IMR-90 (cell line): ENCODE measurements around the gene OR11A1. TPM values are rescaled to one million over a fixed set of nuclear protein-coding genes. Genes with fewer than 3 reads are reported as not detected.

ENCODE experiments used
- ATAC-seq: fragments of 200-7000 bp; cut with Tn5 transposase; 2 replicates; pipeline ENCODE4 v1.9.1; 2020; ENCODE audit warnings: low read depth, mild to moderate bottlenecking, moderate library complexity
- BruUV-seq: library from RNA; stranded (reverse); fragments of 400-500 nt; replicated peaks from 2 replicates; lab custom pipeline; 2021; lab: Mats Ljungman, UMichigan
- CTCF ChIA-PET: fragments of 300-600 bp; formaldehyde crosslinking; extraction: SDS; loops from one replicate; lab custom pipeline; 2021; ENCODE audit warnings: antibody characterized with exemption; lab: Yijun Ruan, JAX
- POLR2A ChIA-PET: fragments of 300-600 bp; sonication (Branson Sonifier 250); formaldehyde crosslinking; loops from one replicate; lab custom pipeline; 2022; ENCODE audit warnings: antibody characterized with exemption; ENCODE audit not compliant: unreplicated experiment; lab: Charles Lee
- DNase-seq: peaks from one replicate; pipeline ENCODE4 v3.0.0; 2013
- H2AFZ ChIP-seq: replicated peaks from 2 replicates; pipeline ENCODE3; 2013; ENCODE audit warnings: low read length, mild to moderate bottlenecking; ENCODE audit not compliant: poor library complexity
- H2AK5ac ChIP-seq: 2 replicates; pipeline ENCODE4 v1.6.1; 2013; ENCODE audit warnings: low read depth, low read length, inconsistent platforms
- H2AK9ac ChIP-seq: replicated peaks from 2 replicates; pipeline ENCODE3; 2013; ENCODE audit warnings: mild to moderate bottlenecking, low read depth, low read length, moderate library complexity; ENCODE audit not compliant: poor library complexity
- H2BK120ac ChIP-seq: 2 replicates; pipeline ENCODE4 v1.6.1; 2013; ENCODE audit warnings: low read depth, low read length, inconsistent platforms
- H2BK15ac ChIP-seq: 3 replicates; pipeline ENCODE4 v1.6.1; 2013; ENCODE audit warnings: low read depth, low read length, inconsistent platforms
- H2BK20ac ChIP-seq: 2 replicates; pipeline ENCODE4 v1.6.1; 2013; ENCODE audit warnings: low read depth, mild to moderate bottlenecking, inconsistent platforms, low read length, moderate library complexity
- H2BK5ac ChIP-seq: 2 replicates; pipeline ENCODE4 v1.6.1; 2013; ENCODE audit warnings: mild to moderate bottlenecking, low read depth, low read length, inconsistent platforms; ENCODE audit not compliant: poor library complexity, severe bottlenecking
- H3K14ac ChIP-seq: replicated peaks from 2 replicates; pipeline ENCODE4 v1.6.1; 2013; ENCODE audit warnings: low read depth, low read length, inconsistent platforms
- H3K18ac ChIP-seq: 2 replicates; pipeline ENCODE4 v1.6.1; 2013; ENCODE audit warnings: low read depth, low read length, control low read depth
- H3K23ac ChIP-seq: 2 replicates; pipeline ENCODE4 v1.6.1; 2013; ENCODE audit warnings: low read depth, low read length, inconsistent platforms
- H3K27ac ChIP-seq: 2 replicates; pipeline ENCODE4 v1.5.1; 2013; ENCODE audit warnings: mild to moderate bottlenecking, control low read depth, low read length; ENCODE audit not compliant: insufficient read depth
- H3K27me3 ChIP-seq: 2 replicates; pipeline ENCODE4 v1.6.1; 2013; ENCODE audit warnings: low read length; ENCODE audit not compliant: control insufficient read depth, insufficient read depth
- H3K36me3 ChIP-seq: 2 replicates; pipeline ENCODE4 v1.6.1; 2013; ENCODE audit warnings: low read length, mixed read lengths; ENCODE audit not compliant: control insufficient read depth, insufficient read depth
- H3K4ac ChIP-seq: 2 replicates; pipeline ENCODE4 v1.6.1; 2013; ENCODE audit warnings: low read depth, low read length, inconsistent platforms
- H3K4me1 ChIP-seq: 2 replicates; pipeline ENCODE4 v1.6.1; 2013; ENCODE audit warnings: low read length, mixed read lengths; ENCODE audit not compliant: control insufficient read depth, insufficient read depth
- H3K4me2 ChIP-seq: 2 replicates; pipeline ENCODE4 v1.6.1; 2013; ENCODE audit warnings: low read depth, mild to moderate bottlenecking, control low read depth, low read length, moderate library complexity
- H3K4me3 ChIP-seq: 2 replicates; pipeline ENCODE4 v1.5.1; 2013; ENCODE audit warnings: low read depth, mild to moderate bottlenecking, control low read depth, low read length, moderate library complexity; ENCODE audit not compliant: insufficient read depth
- H3K56ac ChIP-seq: 2 replicates; pipeline ENCODE4 v1.6.1; 2013; ENCODE audit warnings: low read length, inconsistent platforms; ENCODE audit not compliant: insufficient read depth; ENCODE audit errors: extremely low read depth
- H3K79me1 ChIP-seq, 2 experiments: 2 replicates each; pipeline ENCODE4 v1.6.1; 2013; ENCODE audit warnings: low read length in 2 of 2, inconsistent platforms in 1 of 2, low read depth in 1 of 2
- H3K9ac ChIP-seq: 2 replicates; pipeline ENCODE4 v1.6.1; 2013; ENCODE audit warnings: low read depth, low read length, control low read depth
- H3K9me1 ChIP-seq: 2 replicates; pipeline ENCODE4 v1.6.1; 2013; ENCODE audit warnings: low read length, inconsistent platforms; ENCODE audit not compliant: insufficient read depth
- H3K9me3 ChIP-seq: 2 replicates; pipeline ENCODE4 v1.6.1; 2013; ENCODE audit warnings: low read length; ENCODE audit not compliant: control insufficient read depth, insufficient read depth
- H4K20me1 ChIP-seq: 2 replicates; pipeline ENCODE4 v1.6.1; 2013; ENCODE audit warnings: low read length, inconsistent platforms; ENCODE audit not compliant: insufficient read depth
- H4K5ac ChIP-seq: 2 replicates; pipeline ENCODE4 v1.6.1; 2013; ENCODE audit warnings: mild to moderate bottlenecking, low read depth, low read length, control low read depth
- H4K8ac ChIP-seq, 2 experiments: 2 replicates each; pipeline ENCODE4 v1.6.1; 2013; ENCODE audit warnings: low read depth in 2 of 2, low read length in 2 of 2, control low read depth in 1 of 2, inconsistent platforms in 1 of 2
- H4K91ac ChIP-seq: 2 replicates; pipeline ENCODE4 v1.6.1; 2013; ENCODE audit warnings: low read depth, low read length, inconsistent platforms; ENCODE audit not compliant: insufficient read depth
- BHLHE40 ChIP-seq: fragments of 150-350 bp; IDR thresholded peaks from 2 replicates; pipeline ENCODE4 v1.6.1; 2016; ENCODE audit warnings: mild to moderate bottlenecking, low read depth, low read length
- CEBPB ChIP-seq: IDR thresholded peaks from 2 replicates; pipeline ENCODE4 v1.6.1; 2012; ENCODE audit warnings: low read depth, low read length, improper control_type of control experiment
- CHD1 ChIP-seq: IDR thresholded peaks from 2 replicates; pipeline ENCODE4 v1.6.1; 2012; ENCODE audit warnings: low read depth, low read length, improper control_type of control experiment
- CTCF ChIP-seq: conservative IDR thresholded peaks from 2 replicates; pipeline ENCODE4 v1.5.1; 2012; ENCODE audit warnings: mild to moderate bottlenecking, low read depth, low read length, improper control_type of control experiment
- ELK1 ChIP-seq: fragments of 150-350 bp; IDR thresholded peaks from 2 replicates; pipeline ENCODE4 v1.6.1; 2016; ENCODE audit warnings: low read depth, mild to moderate bottlenecking, low read length, moderate library complexity, borderline replicate concordance
- FOS ChIP-seq: fragments of 150-350 bp; IDR thresholded peaks from 2 replicates; pipeline ENCODE4 v1.6.1; 2016; ENCODE audit warnings: low read depth, low read length
- MAFK ChIP-seq: IDR thresholded peaks from 2 replicates; pipeline ENCODE4 v1.6.1; 2012; ENCODE audit warnings: low read depth, low read length, improper control_type of control experiment
- MAZ ChIP-seq: IDR thresholded peaks from 2 replicates; pipeline ENCODE4 v1.6.1; 2012; ENCODE audit warnings: low read depth, mild to moderate bottlenecking, low read length, improper control_type of control experiment, moderate library complexity, borderline replicate concordance
- MXI1 ChIP-seq: IDR thresholded peaks from 2 replicates; pipeline ENCODE4 v1.6.1; 2012; ENCODE audit warnings: low read depth, mild to moderate bottlenecking, low read length, moderate library complexity, borderline replicate concordance
- NFE2L2 ChIP-seq: fragments of 150-350 bp; IDR thresholded peaks from 2 replicates; pipeline ENCODE4 v1.6.1; 2016; ENCODE audit warnings: low read depth, mild to moderate bottlenecking, low read length
- POLR2A ChIP-seq: IDR thresholded peaks from 2 replicates; pipeline ENCODE4 v1.6.1; 2012; ENCODE audit warnings: mild to moderate bottlenecking, low read depth, low read length
- RAD21 ChIP-seq: IDR thresholded peaks from 2 replicates; pipeline ENCODE4 v1.6.1; 2012; ENCODE audit warnings: low read length, improper control_type of control experiment
- RCOR1 ChIP-seq: IDR thresholded peaks from 2 replicates; pipeline ENCODE4 v1.6.1; 2012; ENCODE audit warnings: mild to moderate bottlenecking, low read length, improper control_type of control experiment; ENCODE audit not compliant: insufficient replicate concordance
- RFX5 ChIP-seq: IDR thresholded peaks from 2 replicates; pipeline ENCODE4 v1.8.0; 2012; ENCODE audit warnings: low read depth, mild to moderate bottlenecking, low read length, moderate library complexity
- SMC3 ChIP-seq: fragments of 150-350 bp; IDR thresholded peaks from 2 replicates; pipeline ENCODE4 v1.6.1; 2016; ENCODE audit warnings: low read depth, mild to moderate bottlenecking, antibody characterized with exemption, low read length, moderate library complexity
- USF2 ChIP-seq: fragments of 150-350 bp; IDR thresholded peaks from 2 replicates; pipeline ENCODE4 v1.6.1; 2017; ENCODE audit warnings: mild to moderate bottlenecking, antibody characterized with exemption, low read length, low read depth
- WGBS, 2 experiments: methylation state at CpG; one replicate each; pipeline versions ENCODE4 v1.1.5 to v1.1.7; 2013; ENCODE audit warnings: missing lambda C conversion rate in 2 of 2; ENCODE audit not compliant: insufficient read length in 1 of 2; ENCODE audit errors: extremely low coverage in 2 of 2; 5-methylcytosine and 5-hydroxymethylcytosine counted together
- dilution Hi-C: fragments of 300-500 bp; cut with HindIII; formaldehyde crosslinking; loops from one replicate; pipeline ENCODE4 v1.14.3; 2018; ENCODE audit warnings: low sequenced_read_pairs; ENCODE audit not compliant: unreplicated experiment
- in situ Hi-C: fragments of 300-500 bp; cut with MboI; formaldehyde crosslinking; loops from 3 replicates; pipeline ENCODE4 v1.14.3; 2019; ENCODE audit warnings: low sequenced_read_pairs, inconsistent platforms, mixed read lengths
- intact Hi-C: fragments of 100-400 bp; cut with micrococcal nuclease; formaldehyde crosslinking; loops from 2 replicates; pipeline ENCODE4 v1.10.0; 2022
- polyA plus RNA-seq, 3 experiments: library from polyadenylated mRNA; depleted of rRNA; stranded (reverse); fragments of >200 nt; gene quantifications; 2 replicates each; pipeline ENCODE4 v1.2.3, GENCODE V29; 2012; ENCODE audit warnings: low replicate concordance in 1 of 3
- total RNA-seq: library from RNA; depleted of rRNA; stranded (reverse); fragments of >200 nt; gene quantifications from 2 replicates; pipeline ENCODE4 v1.2.3, GENCODE V29; 2012

Gene OR11A1
- total and polyA plus RNA-seq, 2 of the 4 experiments (the other 2 are of a cell fraction) = not detected

- Histone ChIP-seq H3K4me1 (no peaks in the 10 kb centered on the region), H3K79me1 (no peaks in the 10 kb centered on the region), H3K9me3 (peaks cover 5% of the 10 kb centered on the region), H3K4ac (no peak overlapping the region), H2BK20ac (no peak overlapping the region), H4K8ac (no peak overlapping the region), H3K4me2 (no peak overlapping the region), H3K4me3 (no peak overlapping the region), H3K9me1 (no peaks in the 10 kb centered on the region), H3K27me3 (no peaks in the 10 kb centered on the region), H3K27ac (no peak overlapping the region), H4K91ac (no peak overlapping the region), H3K14ac (no peak overlapping the region), H2AK5ac (no peak overlapping the region), H3K36me3 (no peaks in the 10 kb centered on the region), H4K5ac (no peak overlapping the region), H3K23ac (no peak overlapping the region), H2BK120ac (no peak overlapping the region), H2BK15ac (no peak overlapping the region), H2AFZ (no peak overlapping the region), H2BK5ac (no peak overlapping the region), H4K20me1 (no peaks in the 10 kb centered on the region), H3K9ac (no peak overlapping the region), H2AK9ac (no peak overlapping the region), H3K18ac (no peak overlapping the region), H3K56ac (no peak overlapping the region)
- in situ Hi-C loops = no loop called here
- dilution Hi-C loops = no loop called here
- CTCF ChIA-PET = no interaction called here
- POLR2A ChIA-PET = no interaction called here
- intact Hi-C loops = no loop called here
- WGBS, 2 experiments = no CpG with 5 or more reads among the region's 1 CpG
- BruUV-seq = no TSS peak
- no peak for ATAC-seq
- DNase-seq = no peak
- TF ChIP-seq CEBPB (no peak), USF2 (no peak), CTCF (no peak), RFX5 (no peak), FOS (no peak), BHLHE40 (no peak), MAZ (no peak), SMC3 (no peak), MXI1 (no peak), MAFK (no peak), POLR2A (no peak), ELK1 (no peak), RAD21 (no peak), RCOR1 (no peak), NFE2L2 (no peak), CHD1 (no peak)
Observed at GRCh38 chr6:29447670-29448069, 9.2 kb downstream of the OR11A1 start.
